HG02571 (cell line): Measurements from ENCODE around the gene KCNIP4.

ENCODE experiments used
- ATAC-seq: cut with Tn5 transposase; IDR thresholded peaks from one replicate; pipeline ENCODE4 v1.9.1; 2021; ENCODE audit warnings: mild to moderate bottlenecking, moderate library complexity; ENCODE audit not compliant: unreplicated experiment

The KCNIP4 gene

GRCh38 chr4:20997886-20998285 lies 950.7 kb downstream of the KCNIP4 start:
- ATAC-seq, result no peak

- no peak for ATAC-seq
Observed at GRCh38 chr4:20995610-20996009, 953.0 kb downstream of the KCNIP4 start.

GRCh38 chr4:20995015-20995414 lies 953.6 kb downstream of the KCNIP4 start:
- no peak for ATAC-seq

- ATAC-seq, result no peak
Observed at GRCh38 chr4:20992002-20992401, 956.6 kb downstream of the KCNIP4 start.

- no peak for ATAC-seq
Observed at GRCh38 chr4:20987191-20987590, 961.4 kb downstream of the KCNIP4 start.

GRCh38 chr4:20984576-20984836 lies 964.1 kb downstream of the KCNIP4 start:
- no peak for ATAC-seq

GRCh38 chr4:20983763-20984575 lies 964.6 kb downstream of the KCNIP4 start:
- no peak for ATAC-seq

GRCh38 chr4:20982544-20982943 lies 966.0 kb downstream of the KCNIP4 start:
- no peak for ATAC-seq

- no peak for ATAC-seq
Observed at GRCh38 chr4:20960291-20960690, 988.3 kb downstream of the KCNIP4 start.

GRCh38 chr4:20954541-20954940 lies 994.0 kb downstream of the KCNIP4 start:
- no peak for ATAC-seq

GRCh38 chr4:20944961-20945360 lies 1003.6 kb downstream of the KCNIP4 start:
- ATAC-seq, result no peak

- no peak for ATAC-seq
Observed at GRCh38 chr4:20944451-20944850, 1004.1 kb downstream of the KCNIP4 start.

GRCh38 chr4:20938204-20938603 lies 1010.4 kb downstream of the KCNIP4 start:
- ATAC-seq, result no peak

- no peak for ATAC-seq
Observed at GRCh38 chr4:20926529-20926928, 1022.0 kb downstream of the KCNIP4 start.

- no peak for ATAC-seq
Observed at GRCh38 chr4:20925176-20925575, 1023.4 kb downstream of the KCNIP4 start.

- ATAC-seq, result no peak
Observed at GRCh38 chr4:20922962-20923361, 1025.6 kb downstream of the KCNIP4 start.

GRCh38 chr4:20916106-20916505 lies 1032.5 kb downstream of the KCNIP4 start:
- ATAC-seq, result no peak

GRCh38 chr4:20904966-20905365 lies 1043.6 kb downstream of the KCNIP4 start:
- no peak for ATAC-seq

GRCh38 chr4:20901851-20902250 lies 1046.7 kb downstream of the KCNIP4 start:
- no peak for ATAC-seq

- ATAC-seq, result no peak
Observed at GRCh38 chr4:20899591-20899990, 1049.0 kb downstream of the KCNIP4 start.

- ATAC-seq, result no peak
Observed at GRCh38 chr4:20895988-20896387, 1052.6 kb downstream of the KCNIP4 start.

- ATAC-seq, result no peak
Observed at GRCh38 chr4:20895208-20895607, 1053.4 kb downstream of the KCNIP4 start.

- no peak for ATAC-seq
Observed at GRCh38 chr4:20890761-20891160, 1057.8 kb downstream of the KCNIP4 start.
